Measurements from ENCODE around the gene CRMP1. TPM values are rescaled to one million over a fixed set of nuclear protein-coding genes. Genes with fewer than 3 reads are reported as not detected.
A peak's percentile ranks its signal among the peaks of the same experiment; 100 is the strongest.

CRMP1 gene
- total and polyA plus RNA-seq, 3 donors from 2014 or later = 5.0 to 9.4 (median 8.9) TPM

DNA sequence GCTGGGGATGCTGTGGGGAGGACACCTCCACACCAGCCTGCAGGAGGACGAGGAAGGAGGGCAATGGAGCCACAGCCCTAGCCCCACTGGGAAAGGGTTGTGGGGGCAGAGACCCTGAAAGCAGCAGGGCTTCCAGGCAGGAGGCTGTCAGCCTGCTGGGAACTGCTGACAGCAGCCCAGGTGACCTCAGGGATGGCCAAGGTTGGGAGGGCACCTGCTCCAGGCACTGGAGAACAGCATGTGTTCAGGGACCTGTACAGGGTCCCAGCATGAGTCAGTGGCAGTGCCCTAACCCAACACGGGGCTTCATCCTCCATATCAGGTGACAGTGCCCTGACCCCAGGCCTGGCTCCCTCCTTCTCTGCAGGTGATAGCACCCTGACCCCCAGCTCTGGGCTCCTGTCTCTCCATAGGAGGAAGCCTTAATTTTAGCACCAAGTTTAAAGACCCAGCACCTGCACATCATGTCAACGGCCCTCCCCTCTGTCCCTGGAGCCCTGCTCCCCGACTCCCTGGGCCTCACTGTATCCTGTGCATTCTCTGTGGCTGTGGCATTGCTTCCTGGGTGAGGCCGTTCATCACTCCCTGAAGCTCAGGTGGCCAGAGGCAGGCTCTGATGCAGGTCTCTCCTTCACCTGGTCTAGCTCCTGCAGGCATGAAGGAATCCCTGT, 66.3 kb downstream of the CRMP1 start:
- Histone ChIP-seq H3K4me1 (no peaks in the 10 kb centered on the region), H3K36me3 (ENCODE audit: low read depth, missing control alignments) (no peaks in the 10 kb centered on the region), H3K9me3 (no peaks in the 10 kb centered on the region), H3K27me3 (no peaks in the 10 kb centered on the region), H3K27ac (no peak overlapping the region), H3K4me3 (no peak overlapping the region)
- no peak for TF ChIP-seq POLR2A (IDR thresholded peaks at IDR 0.05)
- TF ChIP-seq, protein P1, sequence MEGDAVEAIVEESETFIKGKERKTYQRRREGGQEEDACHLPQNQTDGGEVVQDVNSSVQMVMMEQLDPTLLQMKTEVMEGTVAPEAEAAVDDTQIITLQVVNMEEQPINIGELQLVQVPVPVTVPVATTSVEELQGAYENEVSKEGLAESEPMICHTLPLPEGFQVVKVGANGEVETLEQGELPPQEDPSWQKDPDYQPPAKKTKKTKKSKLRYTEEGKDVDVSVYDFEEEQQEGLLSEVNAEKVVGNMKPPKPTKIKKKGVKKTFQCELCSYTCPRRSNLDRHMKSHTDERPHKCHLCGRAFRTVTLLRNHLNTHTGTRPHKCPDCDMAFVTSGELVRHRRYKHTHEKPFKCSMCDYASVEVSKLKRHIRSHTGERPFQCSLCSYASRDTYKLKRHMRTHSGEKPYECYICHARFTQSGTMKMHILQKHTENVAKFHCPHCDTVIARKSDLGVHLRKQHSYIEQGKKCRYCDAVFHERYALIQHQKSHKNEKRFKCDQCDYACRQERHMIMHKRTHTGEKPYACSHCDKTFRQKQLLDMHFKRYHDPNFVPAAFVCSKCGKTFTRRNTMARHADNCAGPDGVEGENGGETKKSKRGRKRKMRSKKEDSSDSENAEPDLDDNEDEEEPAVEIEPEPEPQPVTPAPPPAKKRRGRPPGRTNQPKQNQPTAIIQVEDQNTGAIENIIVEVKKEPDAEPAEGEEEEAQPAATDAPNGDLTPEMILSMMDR (IDR thresholded peaks at IDR 0.05) = no peak
- 68 to 73% methylated on average over 5 of the region's 5 CpGs for WGBS, 2 donors
- no peak for DNase-seq
- intact Hi-C loops (cut with DNase I; ENCODE audit: low total_unique reads) = no loop called here

DNA sequence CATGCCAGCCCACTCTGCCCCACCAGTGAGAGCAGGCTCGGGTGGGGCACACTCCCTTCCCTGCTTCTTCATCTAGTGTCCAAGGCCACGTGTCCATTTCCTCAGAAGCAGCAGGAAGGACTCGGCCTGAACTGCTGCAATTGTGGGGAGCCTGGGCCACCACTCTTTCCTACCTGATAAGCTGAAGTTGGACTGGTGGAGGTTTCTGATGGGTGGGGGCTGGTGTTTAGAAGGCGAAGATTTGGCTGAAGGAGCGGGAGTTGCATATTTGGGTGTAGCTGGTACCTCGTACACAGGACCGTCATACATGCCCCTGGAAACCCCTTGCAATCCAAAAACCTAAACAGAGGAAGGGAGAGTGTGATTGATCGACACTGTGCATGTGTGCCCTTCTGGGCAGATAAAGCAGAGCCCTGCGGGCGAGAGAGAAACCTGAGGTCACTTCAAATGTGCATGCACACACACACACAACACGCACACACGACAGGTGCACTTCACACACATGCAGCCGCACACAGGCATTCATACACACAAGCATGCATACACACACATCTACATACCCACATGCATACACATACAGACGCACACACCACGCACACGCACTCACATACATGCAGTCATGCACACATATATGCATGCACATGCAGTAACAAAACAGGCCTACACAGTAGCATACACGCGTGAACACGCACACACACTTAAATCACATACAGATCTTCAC, 67.4 kb downstream of the CRMP1 start:
- 86 to 93% methylated on average over 18 to 19 of the region's 19 CpGs for WGBS, 2 donors
- Histone ChIP-seq H3K36me3 (ENCODE audit: low read depth, missing control alignments) (no peaks in the 10 kb centered on the region), H3K27ac (no peak overlapping the region), H3K4me3 (no peak overlapping the region), H3K27me3 (no peaks in the 10 kb centered on the region), H3K4me1 (no peaks in the 10 kb centered on the region), H3K9me3 (no peaks in the 10 kb centered on the region)
- DNase-seq = no peak
- TF ChIP-seq, protein P1 (IDR thresholded peaks at IDR 0.05) = no peak
- no peak for TF ChIP-seq POLR2A (IDR thresholded peaks at IDR 0.05)
- intact Hi-C loops (cut with DNase I; ENCODE audit: low total_unique reads) = no loop called here

DNA sequence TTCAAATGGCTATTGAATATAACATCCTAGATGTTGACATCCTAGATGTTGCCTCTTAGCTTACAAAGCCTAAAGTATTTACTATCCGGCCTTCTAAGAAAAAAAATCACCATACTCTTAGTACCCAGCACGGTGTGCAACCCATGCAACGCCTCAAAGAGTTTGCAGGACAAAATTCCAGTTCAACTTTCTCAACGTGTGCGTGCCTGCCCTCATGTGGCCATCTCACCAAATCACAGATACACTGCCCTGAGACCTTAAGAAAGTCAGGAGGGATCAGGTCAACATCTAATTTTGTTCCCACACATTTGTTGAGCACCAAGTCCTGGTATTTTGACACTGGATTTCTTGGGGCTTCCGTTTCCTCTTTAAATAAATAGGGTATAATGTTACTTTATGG, 68.3 kb downstream of the CRMP1 start:
- peak; percentile 27 for DNase-seq
- H3K4me1 ChIP-seq = no peaks in the 10 kb centered on the region
- no peaks in the 10 kb centered on the region for H3K9me3 ChIP-seq
- H3K36me3 ChIP-seq (ENCODE audit: low read depth, missing control alignments) = no peaks in the 10 kb centered on the region
- WGBS, 2 donors = 74 to 81% methylated on average over 6 of the region's 6 CpGs
- intact Hi-C loops (cut with DNase I; ENCODE audit: low total_unique reads) = no loop called here
- no peak for TF ChIP-seq POLR2A (IDR thresholded peaks at IDR 0.05)
- TF ChIP-seq, protein P1 (IDR thresholded peaks at IDR 0.05) = peak in 2 of 3 experiments; percentile 27 to 31
- no peaks in the 10 kb centered on the region for H3K27me3 ChIP-seq
- H3K4me3 ChIP-seq = no peak overlapping the region
- H3K27ac ChIP-seq = no peak overlapping the region

DNA sequence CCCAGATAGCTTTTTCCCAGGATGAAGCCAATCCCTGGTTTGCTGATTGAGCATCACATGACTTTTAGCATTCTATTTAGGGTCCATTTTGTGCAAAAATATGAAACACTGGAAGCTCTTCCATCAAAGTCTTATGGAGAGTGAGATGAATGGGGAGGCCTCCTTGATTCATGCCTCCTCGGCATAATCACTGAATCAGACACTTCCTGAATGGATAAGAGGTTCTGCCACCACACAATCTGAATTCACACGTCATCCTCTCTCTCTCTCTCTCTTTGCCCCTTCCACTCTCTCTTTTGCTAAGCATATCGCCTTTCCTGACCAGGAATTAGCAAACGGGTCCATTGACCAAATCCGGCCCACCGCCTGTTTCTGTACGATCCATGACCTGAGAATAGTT, 68.7 kb downstream of the CRMP1 start:
- H3K36me3 ChIP-seq (ENCODE audit: low read depth, missing control alignments) = no peaks in the 10 kb centered on the region
- no peak overlapping the region for H3K27ac ChIP-seq
- no peak for TF ChIP-seq POLR2A (IDR thresholded peaks at IDR 0.05)
- TF ChIP-seq, protein P1 (IDR thresholded peaks at IDR 0.05) = no peak
- no peaks in the 10 kb centered on the region for H3K27me3 ChIP-seq
- no peaks in the 10 kb centered on the region for H3K9me3 ChIP-seq
- intact Hi-C loops (cut with DNase I; ENCODE audit: low total_unique reads) = no loop called here
- no peak for DNase-seq
- WGBS, 2 donors = 87 to 91% methylated on average over 7 of the region's 7 CpGs
- H3K4me3 ChIP-seq = no peak overlapping the region
- H3K4me1 ChIP-seq = no peaks in the 10 kb centered on the region
